PC-9 (cell line): ENCODE results near the gene ANKRD30B. TPM values are rescaled to one million over a fixed set of nuclear protein-coding genes. Genes with fewer than 3 reads are reported as not detected.
A peak's percentile ranks its signal among the peaks of the same experiment; 100 is the strongest.
"Not testable (repeated sequence)": the region's sequence is repeated elsewhere in the genome, so short reads cannot be mapped to it uniquely, and the experiment has no call there.

ENCODE experiments used
- BruUV-seq: library from RNA; stranded (reverse); fragments of 400-500 nt; replicated peaks from 2 replicates; lab custom pipeline; 2021; lab: Mats Ljungman, UMichigan
- CTCF ChIA-PET: fragments of 300-600 bp; sonication (Branson Sonifier 250); formaldehyde crosslinking; loops from one replicate; lab custom pipeline; 2022; ENCODE audit warnings: antibody characterized with exemption; lab: Charles Lee
- POLR2A ChIA-PET: fragments of 300-600 bp; sonication (Branson Sonifier 250); formaldehyde crosslinking; loops from one replicate; lab custom pipeline; 2022; ENCODE audit warnings: antibody characterized with exemption; ENCODE audit not compliant: unreplicated experiment; lab: Charles Lee
- DNase-seq, 2 experiments: peaks; one replicate each; pipeline versions ENCODE4 v3.0.0 to v3.0.0-alpha.2; 2015 to 2022; ENCODE audit warnings: mixed read lengths in 1 of 2
- H2AFZ ChIP-seq: fragments of 200-600 bp; sonication (generic); 2 replicates; pipeline ENCODE4 v1.8.1; 2017; ENCODE audit warnings: antibody characterized with exemption
- H3F3A ChIP-seq: fragments of 200-600 bp; sonication (generic); 2 replicates; pipeline ENCODE4 v1.8.1; 2017; ENCODE audit warnings: antibody characterized with exemption, mild to moderate bottlenecking, low read depth; ENCODE audit not compliant: insufficient read depth
- H3K27ac ChIP-seq: fragments of 200-600 bp; sonication (generic); 2 replicates; pipeline ENCODE4 v1.6.1; 2016; ENCODE audit warnings: mixed run types
- H3K27me3 ChIP-seq: fragments of 200-600 bp; sonication (generic); 2 replicates; pipeline ENCODE4 v1.6.1; 2016; ENCODE audit warnings: low read depth, mixed run types; ENCODE audit not compliant: insufficient read depth
- H3K36me3 ChIP-seq: fragments of 200-600 bp; sonication (generic); 2 replicates; pipeline ENCODE4 v1.6.1; 2016; ENCODE audit warnings: low read depth, mixed run types
- H3K4me1 ChIP-seq: fragments of 200-600 bp; sonication (generic); replicated peaks from 2 replicates; pipeline ENCODE4 v1.6.1; 2016; ENCODE audit warnings: mixed run types; ENCODE audit not compliant: insufficient read depth
- H3K4me2 ChIP-seq: fragments of 200-600 bp; sonication (generic); 2 replicates; pipeline ENCODE4 v1.6.1; 2017; ENCODE audit warnings: mixed run types
- H3K4me3 ChIP-seq: fragments of 200-600 bp; sonication (generic); 2 replicates; pipeline ENCODE4 v1.6.1; 2016; ENCODE audit warnings: mixed run types
- H3K79me2 ChIP-seq: fragments of 200-600 bp; sonication (generic); 2 replicates; pipeline ENCODE4 v1.6.1; 2017; ENCODE audit warnings: low read depth, mixed run types
- H3K9me2 ChIP-seq: fragments of 200-600 bp; sonication (generic); 2 replicates; pipeline ENCODE4 v1.8.1; 2017; ENCODE audit warnings: mild to moderate bottlenecking; ENCODE audit not compliant: insufficient read depth
- H3K9me3 ChIP-seq: fragments of 200-600 bp; sonication (generic); 2 replicates; pipeline ENCODE4 v1.8.1; 2016; ENCODE audit warnings: low read depth; ENCODE audit not compliant: insufficient read depth
- H4K20me1 ChIP-seq: fragments of 200-600 bp; sonication (generic); 2 replicates; pipeline ENCODE4 v1.8.1; 2017; ENCODE audit not compliant: insufficient read depth
- CTCF ChIP-seq: fragments of 200-600 bp; sonication (generic); conservative IDR thresholded peaks from 2 replicates; pipeline ENCODE4 v1.6.1; 2017; ENCODE audit warnings: mixed run types, antibody characterized with exemption, mild to moderate bottlenecking, moderate library complexity
- EZH2 ChIP-seq: fragments of 200-600 bp; sonication (generic); IDR thresholded peaks from 2 replicates; pipeline ENCODE4 v1.8.0; 2017; ENCODE audit warnings: antibody characterized with exemption, low read depth
- intact Hi-C: fragments of 100-400 bp; cut with micrococcal nuclease; formaldehyde crosslinking; loops from one replicate; pipeline ENCODE4 v1.10.0; 2022; ENCODE audit not compliant: unreplicated experiment
- total RNA-seq: library from RNA; stranded (reverse); gene quantifications from 2 replicates; pipeline ENCODE4 v1.2.3, GENCODE V29; 2021

The ANKRD30B gene
- total RNA-seq, 1 experiment from 2014 or later, result not detected

DNA sequence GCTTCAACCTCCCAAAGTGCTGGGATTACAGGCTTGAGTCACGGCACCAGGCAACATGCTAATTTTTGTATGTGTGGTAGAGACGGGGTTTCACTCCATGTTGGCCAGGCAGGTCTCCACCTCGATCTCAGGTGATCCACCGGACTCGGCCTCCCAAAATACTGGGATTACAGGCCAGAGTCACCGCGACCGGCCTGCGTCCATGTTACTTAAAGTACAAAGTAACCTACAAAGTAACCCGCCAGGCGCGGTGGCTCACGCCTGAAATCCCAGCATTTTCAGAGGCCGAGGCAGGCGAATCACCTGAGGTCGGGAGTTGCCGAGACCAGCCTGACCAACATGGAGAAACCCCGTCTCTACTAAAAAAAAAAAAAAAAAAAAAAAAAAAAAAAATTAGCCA is 1.1 kb upstream of the ANKRD30B start:
- H3K4me1 ChIP-seq, result no peaks in the 10 kb centered on the region
- H3K27ac ChIP-seq, result no peak overlapping the region
- no peak overlapping the region for H2AFZ ChIP-seq
- H4K20me1 ChIP-seq, result no peaks in the 10 kb centered on the region
- ChIA-PET POLR2A (no interaction called here), CTCF (no interaction called here)
- no peaks in the 10 kb centered on the region for H3K36me3 ChIP-seq
- H3K9me3 ChIP-seq, result no peaks in the 10 kb centered on the region
- no peaks in the 10 kb centered on the region for H3K9me2 ChIP-seq
- no peak overlapping the region for H3K4me2 ChIP-seq
- DNase-seq, result no peak
- no peaks in the 10 kb centered on the region for H3K79me2 ChIP-seq
- H3K4me3 ChIP-seq, result no peak overlapping the region
- H3F3A ChIP-seq, result no peaks in the 10 kb centered on the region
- intact Hi-C loops, result no loop called here
- BruUV-seq, result no TSS peak
- TF ChIP-seq CTCF, result no peak
- no peak for TF ChIP-seq EZH2
- H3K27me3 ChIP-seq, result no peaks in the 10 kb centered on the region

DNA sequence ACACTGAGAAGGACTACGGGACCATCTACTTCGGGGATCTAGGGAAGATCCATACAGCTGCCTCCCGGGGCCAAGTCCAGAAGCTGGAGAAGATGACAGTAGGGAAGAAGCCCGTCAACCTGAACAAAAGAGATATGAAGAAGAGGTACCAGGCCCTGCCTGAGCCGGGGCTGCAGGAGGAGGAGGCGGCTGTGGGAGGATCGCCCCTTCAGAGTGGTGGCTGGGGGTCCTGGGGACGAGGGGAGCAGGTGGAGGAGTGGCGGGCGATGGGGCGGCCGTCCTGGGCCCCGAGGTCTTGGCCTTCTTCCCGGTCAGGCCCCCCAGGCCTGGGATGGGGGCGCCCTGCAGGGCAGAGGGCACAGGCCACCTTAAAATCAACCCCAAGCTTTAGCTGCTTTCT is 524 bp downstream of the ANKRD30B start:
- H3K4me3 ChIP-seq, result no peak overlapping the region
- no peaks in the 10 kb centered on the region for H3K36me3 ChIP-seq
- BruUV-seq, result no TSS peak
- DNase-seq, result no peak
- H3K9me2 ChIP-seq, result no peaks in the 10 kb centered on the region
- H3K4me2 ChIP-seq, result no peak overlapping the region
- H3F3A ChIP-seq, result no peaks in the 10 kb centered on the region
- intact Hi-C loops, result no loop called here
- H3K9me3 ChIP-seq, result no peaks in the 10 kb centered on the region
- H4K20me1 ChIP-seq, result no peaks in the 10 kb centered on the region
- no peaks in the 10 kb centered on the region for H3K4me1 ChIP-seq
- CTCF ChIA-PET, result no interaction called here
- H3K79me2 ChIP-seq, result no peaks in the 10 kb centered on the region
- TF ChIP-seq EZH2, result no peak
- no peaks in the 10 kb centered on the region for H3K27me3 ChIP-seq
- H2AFZ ChIP-seq, result no peak overlapping the region
- H3K27ac ChIP-seq, result no peak overlapping the region
- POLR2A ChIA-PET, result no interaction called here

DNA sequence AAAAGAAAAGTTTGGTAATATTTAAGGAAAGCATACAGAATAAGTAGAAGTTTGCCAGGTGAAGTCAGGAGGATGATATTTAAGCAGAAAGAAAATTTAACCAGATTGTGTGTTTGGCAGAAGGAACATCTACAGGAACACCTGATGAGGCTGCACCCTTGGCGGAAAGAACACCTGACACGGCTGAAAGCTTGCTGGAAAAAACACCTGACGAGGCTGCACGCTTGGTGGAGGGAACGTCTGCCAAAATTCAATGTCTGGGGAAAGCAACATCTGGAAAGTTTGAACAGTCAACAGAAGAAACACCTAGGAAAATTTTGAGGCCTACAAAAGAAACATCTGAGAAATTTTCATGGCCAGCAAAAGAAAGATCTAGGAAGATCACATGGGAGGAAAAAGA is 15.6 kb downstream of the ANKRD30B start:
- H3K27ac ChIP-seq, H3K9me3 ChIP-seq, intact Hi-C loops, H3K9me2 ChIP-seq, POLR2A ChIA-PET, H3K4me3 ChIP-seq, H3K27me3 ChIP-seq, H3K79me2 ChIP-seq, DNase-seq, H3K4me1 ChIP-seq, H4K20me1 ChIP-seq, H2AFZ ChIP-seq, CTCF ChIA-PET, H3K4me2 ChIP-seq, H3K36me3 ChIP-seq, BruUV-seq, H3F3A ChIP-seq: not testable (repeated sequence)

DNA sequence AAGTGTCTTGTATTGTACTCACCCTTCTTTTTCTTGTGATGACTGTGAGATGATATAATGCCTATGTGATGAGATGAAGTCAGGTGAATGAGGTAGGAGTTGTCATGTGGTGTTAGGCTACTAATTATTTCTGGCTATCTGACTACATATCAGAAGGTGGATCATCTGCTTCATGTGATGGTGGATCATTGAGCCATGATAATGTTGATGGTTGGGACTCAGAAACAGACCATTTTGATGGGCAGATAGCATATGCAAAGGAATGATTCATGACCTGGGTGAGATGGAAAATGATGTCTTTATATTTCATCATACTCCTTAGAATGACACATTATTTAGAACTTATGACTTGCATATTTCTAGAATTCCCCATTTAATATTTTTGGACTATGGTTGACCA is 19.5 kb downstream of the ANKRD30B start:
- H3K79me2 ChIP-seq, result no peaks in the 10 kb centered on the region
- H3K27me3 ChIP-seq, result no peaks in the 10 kb centered on the region
- no TSS peak for BruUV-seq
- no peak overlapping the region for H2AFZ ChIP-seq
- ChIA-PET CTCF (no interaction called here), POLR2A (no interaction called here)
- no peak overlapping the region for H3K4me3 ChIP-seq
- H3K9me2 ChIP-seq, result no peaks in the 10 kb centered on the region
- H3F3A ChIP-seq, result no peaks in the 10 kb centered on the region
- H4K20me1 ChIP-seq, result no peaks in the 10 kb centered on the region
- no peak overlapping the region for H3K4me2 ChIP-seq
- no peaks in the 10 kb centered on the region for H3K36me3 ChIP-seq
- peak overlapping the region; percentile 81 for H3K27ac ChIP-seq
- TF ChIP-seq CTCF, result no peak
- TF ChIP-seq EZH2, result no peak
- no peaks in the 10 kb centered on the region for H3K9me3 ChIP-seq
- DNase-seq, result peak in 1 of 2 experiments; percentile 39
- intact Hi-C loops, result no loop called here
- no peaks in the 10 kb centered on the region for H3K4me1 ChIP-seq
